Measurements from ENCODE around the gene GIGYF2. TPM values are rescaled to one million over a fixed set of nuclear protein-coding genes. Genes with fewer than 3 reads are reported as not detected.

Gene GIGYF2
- total and polyA plus RNA-seq, 2 of the 13 experiments (the other 11 are each of a cell fraction or from before 2014, with no cell fraction given): 44.9 to 73.5 TPM

- WGBS (ENCODE audit: low lambda C conversion rate): 91% methylated on average over 11 of the region's 11 CpGs
- FAIRE-seq (no peak), DNase-seq (ENCODE audit: low spot score) (no peak), ATAC-seq (no peak)
- no peak overlapping the region for H2AFZ ChIP-seq (ENCODE audit: low read length)
- BruUV-seq (replicated peaks): no TSS peak
- in situ Hi-C loops (cut with HindIII; ENCODE audit: extremely low pct_ligation_motif_present, low pct_unique_long_range_greater_than_20kb) (no loop called here), intact Hi-C loops (cut with micrococcal nuclease; ENCODE audit: unreplicated experiment) (no loop called here)
- no peak overlapping the region for H3K27ac ChIP-seq (ENCODE audit: extremely low read length, insufficient read depth, low read length)
- POLR2A ChIA-PET: interaction anchor here (1.3 kb wide), 1 partner anchor 15 kb away, joined by 3 read pairs; no protein-coding TSS in a partner anchor
- H4K20me1 ChIP-seq (ENCODE audit: insufficient read depth, low read length): no peaks in the 10 kb centered on the region
- no peak overlapping the region for H3K9ac ChIP-seq (ENCODE audit: insufficient read depth, low read depth, low read length)
- TF ChIP-seq U2AF1 (optimal IDR thresholded peaks at IDR 0.05; ENCODE audit: low read depth, low read length): no peak
- TF ChIP-seq, protein P1, sequence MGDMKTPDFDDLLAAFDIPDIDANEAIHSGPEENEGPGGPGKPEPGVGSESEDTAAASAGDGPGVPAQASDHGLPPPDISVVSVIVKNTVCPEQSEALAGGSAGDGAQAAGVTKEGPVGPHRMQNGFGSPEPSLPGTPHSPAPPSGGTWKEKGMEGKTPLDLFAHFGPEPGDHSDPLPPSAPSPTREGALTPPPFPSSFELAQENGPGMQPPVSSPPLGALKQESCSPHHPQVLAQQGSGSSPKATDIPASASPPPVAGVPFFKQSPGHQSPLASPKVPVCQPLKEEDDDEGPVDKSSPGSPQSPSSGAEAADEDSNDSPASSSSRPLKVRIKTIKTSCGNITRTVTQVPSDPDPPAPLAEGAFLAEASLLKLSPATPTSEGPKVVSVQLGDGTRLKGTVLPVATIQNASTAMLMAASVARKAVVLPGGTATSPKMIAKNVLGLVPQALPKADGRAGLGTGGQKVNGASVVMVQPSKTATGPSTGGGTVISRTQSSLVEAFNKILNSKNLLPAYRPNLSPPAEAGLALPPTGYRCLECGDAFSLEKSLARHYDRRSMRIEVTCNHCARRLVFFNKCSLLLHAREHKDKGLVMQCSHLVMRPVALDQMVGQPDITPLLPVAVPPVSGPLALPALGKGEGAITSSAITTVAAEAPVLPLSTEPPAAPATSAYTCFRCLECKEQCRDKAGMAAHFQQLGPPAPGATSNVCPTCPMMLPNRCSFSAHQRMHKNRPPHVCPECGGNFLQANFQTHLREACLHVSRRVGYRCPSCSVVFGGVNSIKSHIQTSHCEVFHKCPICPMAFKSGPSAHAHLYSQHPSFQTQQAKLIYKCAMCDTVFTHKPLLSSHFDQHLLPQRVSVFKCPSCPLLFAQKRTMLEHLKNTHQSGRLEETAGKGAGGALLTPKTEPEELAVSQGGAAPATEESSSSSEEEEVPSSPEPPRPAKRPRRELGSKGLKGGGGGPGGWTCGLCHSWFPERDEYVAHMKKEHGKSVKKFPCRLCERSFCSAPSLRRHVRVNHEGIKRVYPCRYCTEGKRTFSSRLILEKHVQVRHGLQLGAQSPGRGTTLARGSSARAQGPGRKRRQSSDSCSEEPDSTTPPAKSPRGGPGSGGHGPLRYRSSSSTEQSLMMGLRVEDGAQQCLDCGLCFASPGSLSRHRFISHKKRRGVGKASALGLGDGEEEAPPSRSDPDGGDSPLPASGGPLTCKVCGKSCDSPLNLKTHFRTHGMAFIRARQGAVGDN (CRISPR knock-in tag; IDR thresholded peaks at IDR 0.05): no peak
- TF ChIP-seq ZFP82 (CRISPR knock-in tag; IDR thresholded peaks at IDR 0.05; ENCODE audit: borderline replicate concordance): no peak
- TF ChIP-seq KAT7 (CRISPR knock-in tag; IDR thresholded peaks at IDR 0.05; ENCODE audit: borderline replicate concordance): no peak
- no peak for TF ChIP-seq NBN (conservative IDR thresholded peaks at IDR 0.05)
- TF ChIP-seq NFKB2 (CRISPR knock-in tag; IDR thresholded peaks at IDR 0.05; ENCODE audit: borderline replicate concordance): no peak
- no peak for TF ChIP-seq ZMYM2 (CRISPR knock-in tag; IDR thresholded peaks at IDR 0.05)
- TF ChIP-seq SP4 (CRISPR knock-in tag; IDR thresholded peaks at IDR 0.05): no peak
- no peak for TF ChIP-seq NFYB (CRISPR knock-in tag; IDR thresholded peaks at IDR 0.05)
- no peak for TF ChIP-seq ZNF530 (CRISPR knock-in tag; IDR thresholded peaks at IDR 0.05; ENCODE audit: low read depth)
- no peak for TF ChIP-seq AHR (CRISPR knock-in tag; IDR thresholded peaks at IDR 0.05)
- TF ChIP-seq TOE1 (CRISPR knock-in tag; IDR thresholded peaks at IDR 0.05): no peak
- TF ChIP-seq, protein P2, sequence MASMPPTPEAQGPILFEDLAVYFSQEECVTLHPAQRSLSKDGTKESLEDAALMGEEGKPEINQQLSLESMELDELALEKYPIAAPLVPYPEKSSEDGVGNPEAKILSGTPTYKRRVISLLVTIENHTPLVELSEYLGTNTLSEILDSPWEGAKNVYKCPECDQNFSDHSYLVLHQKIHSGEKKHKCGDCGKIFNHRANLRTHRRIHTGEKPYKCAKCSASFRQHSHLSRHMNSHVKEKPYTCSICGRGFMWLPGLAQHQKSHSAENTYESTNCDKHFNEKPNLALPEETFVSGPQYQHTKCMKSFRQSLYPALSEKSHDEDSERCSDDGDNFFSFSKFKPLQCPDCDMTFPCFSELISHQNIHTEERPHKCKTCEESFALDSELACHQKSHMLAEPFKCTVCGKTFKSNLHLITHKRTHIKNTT (CRISPR knock-in tag; IDR thresholded peaks at IDR 0.05): no peak
- no peak for TF ChIP-seq TERF1 (CRISPR knock-in tag; IDR thresholded peaks at IDR 0.05)
- H3K4me1 ChIP-seq (ENCODE audit: insufficient read depth, low read length): no peaks in the 10 kb centered on the region
- H3K4me3 ChIP-seq (replicated peaks in 1 of 3; ENCODE audit: insufficient read depth in 1 of 3, low read depth in 2 of 3, low read length in 3 of 3): no peak overlapping the region
- H3K79me2 ChIP-seq (ENCODE audit: insufficient read depth, low read length): no peaks in the 10 kb centered on the region
- CTCF ChIA-PET (ENCODE audit: low intra/inter-chr PET ratio, low total read pairs): no interaction called here
- no peaks in the 10 kb centered on the region for H3K9me3 ChIP-seq (ENCODE audit: low read length)
- H3K36me3 ChIP-seq (replicated peaks in 1 of 2; ENCODE audit: control insufficient read depth in 1 of 2, insufficient read depth in 2 of 2, low read length in 2 of 2): peaks cover 20 to 48% of the 10 kb centered on the region in 2 experiments
- no peak overlapping the region for H3K4me2 ChIP-seq (ENCODE audit: low read depth, low read length)
- H3K27me3 ChIP-seq (ENCODE audit: control insufficient read depth in 1 of 2, insufficient read depth in 2 of 2, low read length in 2 of 2): no peaks in the 10 kb centered on the region
Measured at GRCh38 chr2:232890536-232890895, 193.4 kb downstream of the GIGYF2 start.
